HG03139 (cell line): ENCODE measurements around the gene F2RL2.
A peak's percentile ranks its signal among the peaks of the same experiment; 100 is the strongest.

Source experiments
- ATAC-seq: cut with Tn5 transposase; IDR thresholded peaks from one replicate; pipeline ENCODE4 v1.9.1; 2021; ENCODE audit not compliant: unreplicated experiment

The F2RL2 gene

DNA sequence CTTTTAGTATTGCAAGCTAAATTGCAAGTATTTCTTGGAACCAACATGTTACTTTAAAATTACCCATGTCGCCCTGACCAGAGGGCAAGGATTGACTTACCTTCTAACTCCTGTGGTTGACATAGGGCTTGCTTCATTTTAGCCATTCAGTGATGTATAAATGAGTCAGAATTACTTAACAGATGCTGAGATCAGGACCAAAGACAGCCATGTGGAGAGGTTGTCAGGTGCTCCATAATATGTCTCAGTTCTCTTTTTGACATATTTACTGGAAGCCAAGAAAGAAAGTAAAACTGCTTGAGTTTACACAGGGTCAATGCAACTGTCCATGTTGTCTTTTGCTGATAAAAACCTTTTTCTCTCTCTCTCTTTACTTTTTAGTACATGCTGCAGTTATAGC lies 33.2 kb downstream of the F2RL2 start:
- ATAC-seq, result peak; percentile 97

DNA sequence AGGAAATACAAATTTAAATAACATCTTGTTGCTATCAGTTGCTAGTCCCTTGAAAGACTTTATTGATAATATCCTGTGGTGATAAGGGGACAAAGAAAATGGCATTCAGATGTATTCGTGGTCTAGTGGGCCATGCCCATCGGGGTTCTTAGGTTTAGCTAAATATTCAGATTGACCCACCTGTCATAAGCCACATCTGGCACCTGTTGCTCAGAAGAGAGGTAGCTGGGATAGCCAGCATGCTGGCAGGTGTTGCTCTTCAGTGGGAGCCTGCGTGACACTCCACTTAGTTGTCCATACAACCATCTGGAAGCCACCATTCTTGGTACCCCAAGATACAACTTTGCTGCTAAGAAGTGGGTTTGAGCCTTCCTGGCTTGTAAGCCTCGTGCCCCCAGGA lies 36.7 kb downstream of the F2RL2 start:
- no peak for ATAC-seq

DNA sequence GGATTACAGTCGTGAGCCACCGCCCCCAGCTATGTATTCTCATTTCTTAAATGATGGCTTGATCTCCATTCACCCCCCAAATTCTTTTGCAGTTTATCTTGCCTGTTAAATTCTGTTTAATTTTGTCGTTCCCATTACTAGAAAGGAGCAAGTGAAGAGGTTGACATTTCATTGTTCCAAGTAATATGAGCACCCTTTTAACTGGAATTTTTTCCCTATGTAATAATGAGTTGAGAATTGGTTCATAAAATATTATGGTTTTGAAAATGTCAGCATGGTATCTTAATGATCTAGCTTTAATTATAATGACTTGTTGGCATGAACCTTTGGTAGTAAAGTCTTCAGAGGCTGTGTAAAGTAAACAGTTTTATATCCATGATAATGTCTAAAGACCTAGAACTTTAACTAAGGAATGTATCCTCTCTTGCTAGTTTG lies 37.4 kb downstream of the F2RL2 start:
- no peak for ATAC-seq

DNA sequence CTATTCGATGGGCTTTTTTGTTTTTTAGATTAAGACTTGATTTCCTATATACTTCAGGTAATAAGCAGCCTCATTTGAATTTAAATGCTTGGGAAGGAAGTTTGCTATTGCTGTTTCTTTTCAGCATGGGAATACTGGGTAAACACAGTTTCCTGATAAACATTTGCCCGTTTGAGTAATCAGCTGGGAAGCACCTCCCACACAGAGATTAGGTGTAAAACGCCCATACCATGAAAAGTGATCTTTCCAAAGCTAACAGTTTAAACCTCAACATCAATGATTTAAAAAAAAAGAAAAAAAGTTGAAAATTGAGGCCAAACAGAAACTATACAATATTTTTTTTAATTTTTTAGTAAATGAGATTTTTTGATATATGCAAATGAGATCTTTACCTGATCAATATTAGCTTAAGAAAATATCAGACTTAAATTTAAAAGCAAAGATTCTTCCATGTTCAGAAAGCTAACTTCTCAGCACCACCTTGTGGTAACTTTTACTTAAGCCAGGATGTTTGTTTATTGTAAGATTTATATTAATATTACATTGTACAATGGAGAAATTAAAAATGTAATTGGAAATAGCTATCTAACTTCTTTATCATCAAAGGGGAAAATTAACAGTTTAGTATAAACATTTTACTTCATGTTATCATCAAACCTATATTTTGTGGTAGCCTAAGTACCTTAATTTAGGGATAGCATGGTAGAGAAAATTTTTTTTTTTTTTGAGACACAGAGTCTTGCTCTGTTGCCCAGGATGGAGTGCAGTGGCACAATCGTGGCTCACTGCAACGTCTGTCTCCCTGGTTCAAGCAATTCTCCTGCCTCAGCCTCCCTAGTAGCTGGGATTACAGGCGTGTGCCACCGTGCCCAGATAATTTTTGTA lies 39.8 kb downstream of the F2RL2 start:
- ATAC-seq, result no peak

DNA sequence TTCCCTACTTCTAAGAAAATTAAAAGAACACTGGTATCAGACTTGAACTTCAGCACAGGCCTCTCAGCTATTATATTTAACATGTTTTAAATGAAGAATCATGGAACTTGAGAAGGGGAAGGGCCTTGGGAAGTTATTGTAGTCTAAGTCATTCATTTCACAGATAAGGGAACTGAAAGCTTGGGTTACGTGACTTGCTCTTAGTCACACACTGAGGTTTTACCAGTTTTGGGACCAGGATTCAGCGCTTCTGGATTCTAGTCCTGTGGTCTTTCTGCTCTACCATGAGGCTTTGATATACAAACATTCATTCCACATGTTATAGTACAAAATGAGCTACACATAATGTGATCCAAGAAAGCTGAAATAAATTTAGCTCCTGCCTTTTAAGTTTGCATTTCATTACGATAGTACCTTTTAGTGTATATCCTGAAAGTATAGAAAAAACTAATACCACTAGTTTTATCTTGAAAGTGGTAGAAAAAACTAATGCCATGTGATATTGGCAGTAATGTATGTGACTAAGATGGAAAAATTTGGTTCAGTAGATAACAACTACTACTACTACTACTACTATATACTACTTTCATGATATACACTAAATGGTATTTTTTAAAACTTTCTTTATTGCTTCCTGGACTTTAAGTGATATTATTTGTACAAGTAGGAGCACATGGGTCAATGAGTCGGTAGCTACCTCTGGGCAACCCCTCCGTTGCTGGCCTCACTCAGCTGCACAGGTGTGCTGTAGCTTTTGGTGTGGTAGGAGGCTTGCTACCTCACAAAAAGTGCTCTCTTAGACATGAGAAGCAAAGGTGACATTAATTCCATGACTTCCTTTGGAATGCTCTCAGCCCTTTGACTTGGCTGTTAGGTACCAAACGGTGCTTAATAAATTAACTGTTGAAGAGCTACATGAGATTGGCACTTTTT lies 40.7 kb downstream of the F2RL2 start:
- ATAC-seq, result peak; percentile 82

DNA sequence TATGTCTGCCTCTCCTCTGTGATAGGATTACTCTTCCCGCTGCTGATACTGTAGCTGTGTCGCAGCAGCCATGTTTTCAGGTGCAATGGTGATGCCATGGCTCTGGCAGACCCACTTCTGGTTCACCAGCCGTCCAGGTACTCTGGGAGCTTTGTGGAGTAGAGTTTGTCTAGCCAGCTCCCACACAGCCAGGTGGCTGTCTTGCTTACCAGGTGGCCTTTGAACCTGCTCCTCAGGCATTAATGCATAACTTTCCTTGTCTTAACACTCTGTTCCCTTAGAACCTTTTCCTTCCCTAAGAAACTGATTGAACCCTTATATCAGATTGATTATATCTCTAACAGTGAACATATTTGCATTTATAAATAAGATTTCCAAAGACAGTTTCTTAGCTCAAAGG lies 42.2 kb downstream of the F2RL2 start:
- ATAC-seq, result no peak

DNA sequence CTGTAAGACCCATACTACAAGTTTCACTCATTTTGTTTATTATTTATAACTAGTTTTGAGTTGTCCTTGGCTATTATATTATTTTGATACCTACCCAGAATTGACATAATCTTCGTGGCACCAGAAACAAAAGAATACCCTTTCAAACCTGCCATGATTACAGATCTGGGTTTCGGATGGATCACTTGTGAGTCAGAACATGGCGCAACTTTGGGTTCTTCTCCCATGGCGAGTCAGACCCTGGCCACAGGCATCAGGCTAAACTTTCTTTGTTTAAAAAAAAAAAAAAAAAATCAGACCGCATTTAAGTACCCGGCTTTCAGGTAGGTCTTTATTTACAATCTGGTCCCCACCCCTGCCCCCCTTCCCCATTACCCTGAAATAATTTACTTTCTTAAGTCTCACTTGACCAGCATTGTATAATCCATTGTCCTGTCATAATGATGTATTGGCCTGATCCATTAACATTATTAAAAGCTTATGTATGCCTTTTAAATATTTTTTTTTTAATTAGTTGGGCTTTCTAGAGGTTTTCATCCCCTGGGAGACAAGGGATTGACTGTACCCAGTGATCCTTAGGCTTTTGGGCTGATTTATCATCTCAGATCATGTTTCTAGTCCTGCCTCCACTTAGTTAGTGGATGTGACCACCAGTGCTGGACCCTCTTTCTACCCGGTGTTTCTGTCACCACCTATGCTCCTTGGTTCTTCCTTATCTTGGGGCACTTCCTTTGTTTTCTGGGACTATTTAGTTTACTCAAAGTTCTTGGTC lies 43.9 kb downstream of the F2RL2 start:
- no peak for ATAC-seq

DNA sequence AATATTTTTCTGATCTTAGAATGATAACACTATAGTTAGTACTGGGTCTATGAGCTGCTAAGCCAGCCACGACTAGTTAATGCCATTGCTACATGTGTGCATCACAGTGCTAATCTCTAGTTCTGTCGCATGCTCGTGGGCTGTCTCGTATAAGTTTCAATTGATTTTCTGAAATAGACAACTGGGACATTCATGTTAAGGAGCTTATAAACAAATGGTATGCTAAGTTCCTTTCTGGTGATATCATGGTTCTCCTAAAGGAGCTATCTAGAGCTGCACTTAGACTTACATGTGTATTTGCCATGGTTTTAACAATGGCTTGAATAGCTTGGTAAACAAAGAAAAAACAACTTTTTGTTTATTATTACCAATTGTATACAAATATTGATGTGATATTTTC lies 46.2 kb downstream of the F2RL2 start:
- no peak for ATAC-seq

DNA sequence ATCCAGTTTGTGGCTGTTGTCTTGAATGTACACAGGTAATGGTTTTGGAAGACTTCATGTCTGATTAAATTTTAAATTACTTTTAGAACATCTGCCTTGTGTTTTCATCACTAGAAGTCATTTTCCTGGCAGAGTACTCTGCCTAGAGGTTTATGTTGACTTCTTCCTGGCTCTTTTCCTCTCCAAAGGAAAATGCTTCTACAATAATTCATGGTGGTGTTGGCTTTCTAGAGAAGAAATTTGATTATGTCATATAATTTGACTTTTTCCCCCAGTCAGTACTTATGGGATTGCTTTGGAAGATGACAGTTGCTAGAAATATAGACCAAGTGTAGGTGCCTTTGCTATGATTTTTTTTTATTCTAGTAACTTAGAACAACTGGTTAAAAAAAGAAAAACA lies 46.8 kb downstream of the F2RL2 start:
- ATAC-seq, result no peak

DNA sequence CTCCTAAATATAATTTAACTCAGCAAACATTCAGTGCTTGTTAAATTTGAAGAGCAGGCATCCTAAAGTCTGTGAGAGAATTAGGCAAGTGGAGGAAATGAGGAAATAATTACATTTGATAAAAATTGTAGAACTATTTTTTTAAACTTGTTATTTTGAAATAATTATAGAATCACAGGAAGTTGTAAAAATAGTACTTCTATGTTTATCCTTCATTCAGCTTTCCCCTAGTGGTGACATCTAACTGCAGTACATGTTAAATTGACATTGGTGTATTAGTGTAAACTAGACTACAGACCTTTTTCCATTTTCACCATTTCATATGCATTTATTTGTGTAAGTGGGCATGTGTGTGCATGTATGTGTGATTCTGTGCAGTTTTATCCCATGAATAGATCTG lies 51.6 kb downstream of the F2RL2 start:
- ATAC-seq, result no peak

DNA sequence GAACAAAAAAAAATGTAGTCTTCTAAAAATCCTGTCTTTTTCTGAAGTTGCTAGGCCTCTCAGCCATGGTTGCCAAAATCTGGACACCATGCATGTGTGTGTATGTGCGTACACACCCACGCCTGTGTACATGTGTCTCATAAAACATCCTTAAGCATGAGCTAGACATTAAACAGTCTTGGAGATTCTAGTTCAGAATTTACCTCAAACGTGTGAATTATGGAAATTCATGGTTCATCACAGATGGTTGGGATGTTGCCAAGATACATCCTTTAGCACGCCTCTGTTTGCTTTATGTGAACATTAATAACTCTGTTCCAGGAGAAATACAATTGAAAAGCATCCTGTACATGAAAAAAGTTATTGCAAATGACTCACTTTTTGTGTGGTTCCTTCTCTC lies 53.0 kb downstream of the F2RL2 start:
- ATAC-seq, result no peak
